Activated naive CD4-positive, alpha-beta T cell treated with anti-CD3 and anti-CD28 coated beads for 36 hours (primary cell): ENCODE measurements around the gene TNFSF15. TPM values are rescaled to one million over a fixed set of nuclear protein-coding genes. Genes with fewer than 3 reads are reported as not detected.

Experiments
- CTCF ChIA-PET: fragments of 350-600 bp; sonication (Branson Sonifier 250); formaldehyde crosslinking; loops from one replicate; lab custom pipeline; 2021; ENCODE audit warnings: antibody characterized with exemption; lab: Charles Lee
- DNase-seq: peaks from one replicate; pipeline ENCODE4 v3.0.0-alpha.2; 2020
- H3K27ac Mint-ChIP-seq: one replicate; pipeline ENCODE4 v1.8.0; 2021; ENCODE audit warnings: mild to moderate bottlenecking, mixed read lengths
- H3K27me3 Mint-ChIP-seq: one replicate; pipeline ENCODE4 v1.8.0; 2021; ENCODE audit warnings: low read depth, mixed read lengths
- H3K36me3 Mint-ChIP-seq: one replicate; pipeline ENCODE4 v1.8.0; 2021; ENCODE audit warnings: low read depth, mixed read lengths
- H3K4me1 Mint-ChIP-seq: one replicate; pipeline ENCODE4 v1.8.0; 2021; ENCODE audit warnings: low read depth, mixed read lengths
- H3K4me3 Mint-ChIP-seq: one replicate; pipeline ENCODE4 v1.8.0; 2021; ENCODE audit warnings: mild to moderate bottlenecking, moderate library complexity, mixed read lengths
- H3K9me3 Mint-ChIP-seq: one replicate; pipeline ENCODE4 v1.8.0; 2021; ENCODE audit warnings: mixed read lengths
- intact Hi-C: fragments of 100-400 bp; cut with micrococcal nuclease; formaldehyde crosslinking; loops from one replicate; pipeline ENCODE4 v1.15.1; 2023
- total RNA-seq, 2 experiments: library from RNA; stranded (reverse); gene quantifications; one replicate each; pipeline ENCODE4 v1.2.3, GENCODE V29; 2021

The TNFSF15 gene
- total RNA-seq = under 1 TPM; 0.62 to 0.74 TPM

- intact Hi-C loops = loop anchor here (1.0 to 2.0 kb wide), 6 partner anchors 22 to 199 kb away; no protein-coding TSS in a partner anchor
- H3K27ac Mint-ChIP-seq = peak within 1 kb of the TSS; percentile 26
- no peaks in the 10 kb centered on the region for H3K36me3 Mint-ChIP-seq
- H3K27me3 Mint-ChIP-seq = no peaks in the 10 kb centered on the region
- peaks cover 28% of the 10 kb centered on the region for H3K4me1 Mint-ChIP-seq
- peak; percentile 75 for DNase-seq
- CTCF ChIA-PET = interaction anchor here (0.7 to 1.4 kb wide), 7 partner anchors 101 to 189 kb away, joined by 3 to 7 read pairs (median 4); no protein-coding TSS in a partner anchor
- no peaks in the 10 kb centered on the region for H3K9me3 Mint-ChIP-seq
- peak within 1 kb of the TSS; percentile 63 for H3K4me3 Mint-ChIP-seq
Observed at GRCh38 chr9:114805670-114806525, at the start of gene TNFSF15. Gene TNFSF15, minus strand, starts transcription at chr9:114806039. Its CDS starts 27 bp downstream, at chr9:114806012.

- Mint-ChIP-seq H3K27ac (no peak overlapping the region), H3K4me1 (peaks cover 20% of the 10 kb centered on the region), H3K36me3 (no peaks in the 10 kb centered on the region), H3K27me3 (no peaks in the 10 kb centered on the region), H3K4me3 (no peak overlapping the region), H3K9me3 (peaks cover 2% of the 10 kb centered on the region)
- intact Hi-C loops = no loop called here
- CTCF ChIA-PET = no interaction called here
- DNase-seq = no peak
Observed at GRCh38 chr9:114855488-114855887, 49.6 kb upstream of the TNFSF15 start.

GRCh38 chr9:114854736-114855355 lies 49.0 kb upstream of the TNFSF15 start:
- H3K4me3 Mint-ChIP-seq = no peak overlapping the region
- H3K4me1 Mint-ChIP-seq = peaks cover 21% of the 10 kb centered on the region
- H3K27me3 Mint-ChIP-seq = no peaks in the 10 kb centered on the region
- H3K36me3 Mint-ChIP-seq = no peaks in the 10 kb centered on the region
- DNase-seq = no peak
- no peak overlapping the region for H3K27ac Mint-ChIP-seq
- CTCF ChIA-PET = interaction anchor here (0.6 kb wide), 2 partner anchors 213 to 393 kb away, joined by 3 read pairs; no protein-coding TSS in a partner anchor
- peaks cover 2% of the 10 kb centered on the region for H3K9me3 Mint-ChIP-seq
- intact Hi-C loops = no loop called here

GRCh38 chr9:114853071-114853855 lies 47.4 kb upstream of the TNFSF15 start:
- peaks cover 26% of the 10 kb centered on the region for H3K4me1 Mint-ChIP-seq
- no peak overlapping the region for H3K4me3 Mint-ChIP-seq
- no peaks in the 10 kb centered on the region for H3K27me3 Mint-ChIP-seq
- CTCF ChIA-PET = interaction anchor here (0.7 kb wide), 1 partner anchor 197 kb away, joined by 3 read pairs; no protein-coding TSS in a partner anchor
- no peaks in the 10 kb centered on the region for H3K36me3 Mint-ChIP-seq
- H3K9me3 Mint-ChIP-seq = peaks cover 2% of the 10 kb centered on the region
- intact Hi-C loops = no loop called here
- H3K27ac Mint-ChIP-seq = no peak overlapping the region
- DNase-seq = no peak

GRCh38 chr9:114852050-114852594 lies 46.3 kb upstream of the TNFSF15 start:
- peaks cover 26% of the 10 kb centered on the region for H3K4me1 Mint-ChIP-seq
- H3K36me3 Mint-ChIP-seq = no peaks in the 10 kb centered on the region
- DNase-seq = no peak
- no peak overlapping the region for H3K27ac Mint-ChIP-seq
- no peaks in the 10 kb centered on the region for H3K9me3 Mint-ChIP-seq
- CTCF ChIA-PET = no interaction called here
- intact Hi-C loops = no loop called here
- H3K27me3 Mint-ChIP-seq = no peaks in the 10 kb centered on the region
- no peak overlapping the region for H3K4me3 Mint-ChIP-seq

GRCh38 chr9:114851306-114851705 lies 45.5 kb upstream of the TNFSF15 start:
- H3K27me3 Mint-ChIP-seq = no peaks in the 10 kb centered on the region
- no peaks in the 10 kb centered on the region for H3K9me3 Mint-ChIP-seq
- no peak overlapping the region for H3K4me3 Mint-ChIP-seq
- CTCF ChIA-PET = no interaction called here
- H3K36me3 Mint-ChIP-seq = no peaks in the 10 kb centered on the region
- no peak for DNase-seq
- peaks cover 25% of the 10 kb centered on the region for H3K4me1 Mint-ChIP-seq
- peak overlapping the region; percentile 39 for H3K27ac Mint-ChIP-seq
- intact Hi-C loops = loop anchor here (2.0 kb wide), 2 partner anchors 21 to 43 kb away; no protein-coding TSS in a partner anchor

GRCh38 chr9:114850871-114851270 lies 45.0 kb upstream of the TNFSF15 start:
- no peaks in the 10 kb centered on the region for H3K27me3 Mint-ChIP-seq
- peaks cover 25% of the 10 kb centered on the region for H3K4me1 Mint-ChIP-seq
- CTCF ChIA-PET = no interaction called here
- H3K27ac Mint-ChIP-seq = peak overlapping the region; percentile 39
- H3K36me3 Mint-ChIP-seq = no peaks in the 10 kb centered on the region
- DNase-seq = peak; percentile 43
- H3K9me3 Mint-ChIP-seq = no peaks in the 10 kb centered on the region
- no peak overlapping the region for H3K4me3 Mint-ChIP-seq
- intact Hi-C loops = loop anchor here (2.0 kb wide), 2 partner anchors 20 to 44 kb away; no protein-coding TSS in a partner anchor

GRCh38 chr9:114849450-114849849 lies 43.6 kb upstream of the TNFSF15 start:
- no peak overlapping the region for H3K4me3 Mint-ChIP-seq
- peaks cover 25% of the 10 kb centered on the region for H3K4me1 Mint-ChIP-seq
- intact Hi-C loops = no loop called here
- CTCF ChIA-PET = interaction anchor here (0.7 kb wide), 1 partner anchor 136 kb away, joined by 3 read pairs; no protein-coding TSS in a partner anchor
- H3K9me3 Mint-ChIP-seq = no peaks in the 10 kb centered on the region
- no peak for DNase-seq
- H3K36me3 Mint-ChIP-seq = no peaks in the 10 kb centered on the region
- no peaks in the 10 kb centered on the region for H3K27me3 Mint-ChIP-seq
- H3K27ac Mint-ChIP-seq = no peak overlapping the region

GRCh38 chr9:114847492-114848417 lies 41.9 kb upstream of the TNFSF15 start:
- intact Hi-C loops = no loop called here
- peaks cover 25% of the 10 kb centered on the region for H3K4me1 Mint-ChIP-seq
- DNase-seq = no peak
- CTCF ChIA-PET = interaction anchor here (0.6 to 1.2 kb wide), 2 partner anchors 61 to 271 kb away, joined by 3 read pairs; no protein-coding TSS in a partner anchor
- no peak overlapping the region for H3K4me3 Mint-ChIP-seq
- H3K27me3 Mint-ChIP-seq = no peaks in the 10 kb centered on the region
- H3K27ac Mint-ChIP-seq = no peak overlapping the region
- H3K36me3 Mint-ChIP-seq = no peaks in the 10 kb centered on the region
- no peaks in the 10 kb centered on the region for H3K9me3 Mint-ChIP-seq

GRCh38 chr9:114845373-114845772 lies 39.5 kb upstream of the TNFSF15 start:
- Mint-ChIP-seq H3K4me3 (no peak overlapping the region), H3K4me1 (peaks cover 10% of the 10 kb centered on the region), H3K9me3 (no peaks in the 10 kb centered on the region), H3K27me3 (no peaks in the 10 kb centered on the region), H3K36me3 (no peaks in the 10 kb centered on the region), H3K27ac (no peak overlapping the region)
- DNase-seq = no peak
- intact Hi-C loops = no loop called here
- CTCF ChIA-PET = interaction anchor here (1.1 kb wide), 1 partner anchor 30 kb away, joined by 3 read pairs; no protein-coding TSS in a partner anchor

GRCh38 chr9:114844766-114845165 lies 38.9 kb upstream of the TNFSF15 start:
- Mint-ChIP-seq H3K9me3 (no peaks in the 10 kb centered on the region), H3K4me3 (no peak overlapping the region), H3K4me1 (peaks cover 4% of the 10 kb centered on the region), H3K27me3 (no peaks in the 10 kb centered on the region), H3K27ac (no peak overlapping the region), H3K36me3 (no peaks in the 10 kb centered on the region)
- intact Hi-C loops = no loop called here
- DNase-seq = no peak
- CTCF ChIA-PET = interaction anchor here (1.1 kb wide), 1 partner anchor 29 kb away, joined by 3 read pairs; no protein-coding TSS in a partner anchor
